Measurements from ENCODE around the gene PPIC. TPM values are rescaled to one million over a fixed set of nuclear protein-coding genes. Genes with fewer than 3 reads are reported as not detected.

The PPIC gene
- total and polyA plus RNA-seq, 3 donors from 2014 or later, result 9.6 to 23.8 (median 18.5) TPM

- intact Hi-C loops (cut with DNase I; ENCODE audit: low total_unique reads), result no loop called here
- no peak for TF ChIP-seq POLR2A (IDR thresholded peaks at IDR 0.05)
- WGBS, 2 donors, result 90 to 93% methylated on average over 2 of the region's 2 CpGs
Observed at GRCh38 chr5:123051206-123051605, 14.7 kb upstream of the PPIC start.

GRCh38 chr5:123047706-123048105, 11.2 kb upstream of the PPIC start:
- 50 to 96% methylated on average over 1 of the region's 1 CpG for WGBS, 2 donors
- intact Hi-C loops (cut with DNase I; ENCODE audit: low total_unique reads), result no loop called here

More at GRCh38 chr5:123051206-123051605, 14.7 kb upstream of the PPIC start:
- DNase-seq, result no peak
- no peak overlapping the region for H3K27ac ChIP-seq
- no peaks in the 10 kb centered on the region for H3K4me1 ChIP-seq
- no peak overlapping the region for H3K4me3 ChIP-seq
- H3K27me3 ChIP-seq, result no peaks in the 10 kb centered on the region
- no peaks in the 10 kb centered on the region for H3K9me3 ChIP-seq
- H3K36me3 ChIP-seq (ENCODE audit: low read depth, missing control alignments), result no peaks in the 10 kb centered on the region

GRCh38 chr5:123046222-123046621, 9.7 kb upstream of the PPIC start:
- no peak overlapping the region for H3K4me3 ChIP-seq
- no peak overlapping the region for H3K27ac ChIP-seq
- no peaks in the 10 kb centered on the region for H3K9me3 ChIP-seq
- H3K27me3 ChIP-seq, result no peaks in the 10 kb centered on the region
- TF ChIP-seq CTCF (IDR thresholded peaks at IDR 0.05), result no peak
- TF ChIP-seq POLR2A (IDR thresholded peaks at IDR 0.05), result no peak
- intact Hi-C loops (cut with DNase I; ENCODE audit: low total_unique reads), result no loop called here
- no peak for DNase-seq
- H3K36me3 ChIP-seq (ENCODE audit: low read depth, missing control alignments), result no peaks in the 10 kb centered on the region
- whole genome bisulfite sequencing, 2 donors, result 81 to 82% methylated on average over 4 of the region's 4 CpGs
- no peaks in the 10 kb centered on the region for H3K4me1 ChIP-seq

More at GRCh38 chr5:123047706-123048105, 11.2 kb upstream of the PPIC start:
- H3K4me3 ChIP-seq, result no peak overlapping the region
- no peak for DNase-seq
- no peaks in the 10 kb centered on the region for H3K27me3 ChIP-seq
- TF ChIP-seq POLR2A (IDR thresholded peaks at IDR 0.05), result no peak
- no peak for TF ChIP-seq CTCF (IDR thresholded peaks at IDR 0.05)
- H3K27ac ChIP-seq, result no peak overlapping the region
- no peaks in the 10 kb centered on the region for H3K36me3 ChIP-seq (ENCODE audit: low read depth, missing control alignments)
- no peaks in the 10 kb centered on the region for H3K4me1 ChIP-seq
- no peaks in the 10 kb centered on the region for H3K9me3 ChIP-seq

- intact Hi-C loops (cut with DNase I; ENCODE audit: low total_unique reads), result no loop called here
- DNase-seq, result no peak
- 72% methylated on average over 7 of the region's 7 CpGs for WGBS, 2 donors
- H3K4me1 ChIP-seq, result no peaks in the 10 kb centered on the region
- H3K9me3 ChIP-seq, result no peaks in the 10 kb centered on the region
- H3K36me3 ChIP-seq (ENCODE audit: low read depth, missing control alignments), result no peaks in the 10 kb centered on the region
- no peak overlapping the region for H3K4me3 ChIP-seq
- H3K27me3 ChIP-seq, result no peaks in the 10 kb centered on the region
- H3K27ac ChIP-seq, result no peak overlapping the region
- no peak for TF ChIP-seq POLR2A (IDR thresholded peaks at IDR 0.05)
- no peak for TF ChIP-seq CTCF (IDR thresholded peaks at IDR 0.05)
Observed at GRCh38 chr5:123044926-123045617, 8.5 kb upstream of the PPIC start.

GRCh38 chr5:123039673-123040072, 3.1 kb upstream of the PPIC start:
- H3K4me3 ChIP-seq, result no peak overlapping the region
- intact Hi-C loops (cut with DNase I; ENCODE audit: low total_unique reads), result no loop called here
- no peaks in the 10 kb centered on the region for H3K27me3 ChIP-seq
- no peak for DNase-seq
- no peaks in the 10 kb centered on the region for H3K36me3 ChIP-seq (ENCODE audit: low read depth, missing control alignments)
- TF ChIP-seq POLR2A (IDR thresholded peaks at IDR 0.05), result no peak
- TF ChIP-seq CTCF (IDR thresholded peaks at IDR 0.05), result no peak
- H3K9me3 ChIP-seq, result no peaks in the 10 kb centered on the region
- H3K27ac ChIP-seq, result no peak overlapping the region
- peaks cover 5% of the 10 kb centered on the region for H3K4me1 ChIP-seq

Measured in testis (tissue), 3 donors.